Right renal cortex interstitium (tissue), 3 donors: ENCODE results near the gene C2CD2. TPM values are rescaled to one million over a fixed set of nuclear protein-coding genes. Genes with fewer than 3 reads are reported as not detected.
"Not testable (repeated sequence)": the region's sequence is repeated elsewhere in the genome, so short reads cannot be mapped to it uniquely, and the experiment has no call there.

Experiments used
- DNase-seq, 3 donors: peaks; one replicate each; pipeline ENCODE4 v3.0.0-alpha.2; 2013; ENCODE audit warnings: low read depth in 3 of 3, low spot score in 2 of 3
- polyA plus RNA-seq, 3 donors: library from polyadenylated mRNA; unstranded; fragments of 120-200 nt; gene quantifications; one replicate each; pipeline ENCODE4 v1.2.1, GENCODE V29; 2013; ENCODE audit not compliant: insufficient read length in 3 of 3

Gene C2CD2
- polyA plus RNA-seq, 3 donors = 13.4 to 13.9 (median 13.9) TPM

DNA sequence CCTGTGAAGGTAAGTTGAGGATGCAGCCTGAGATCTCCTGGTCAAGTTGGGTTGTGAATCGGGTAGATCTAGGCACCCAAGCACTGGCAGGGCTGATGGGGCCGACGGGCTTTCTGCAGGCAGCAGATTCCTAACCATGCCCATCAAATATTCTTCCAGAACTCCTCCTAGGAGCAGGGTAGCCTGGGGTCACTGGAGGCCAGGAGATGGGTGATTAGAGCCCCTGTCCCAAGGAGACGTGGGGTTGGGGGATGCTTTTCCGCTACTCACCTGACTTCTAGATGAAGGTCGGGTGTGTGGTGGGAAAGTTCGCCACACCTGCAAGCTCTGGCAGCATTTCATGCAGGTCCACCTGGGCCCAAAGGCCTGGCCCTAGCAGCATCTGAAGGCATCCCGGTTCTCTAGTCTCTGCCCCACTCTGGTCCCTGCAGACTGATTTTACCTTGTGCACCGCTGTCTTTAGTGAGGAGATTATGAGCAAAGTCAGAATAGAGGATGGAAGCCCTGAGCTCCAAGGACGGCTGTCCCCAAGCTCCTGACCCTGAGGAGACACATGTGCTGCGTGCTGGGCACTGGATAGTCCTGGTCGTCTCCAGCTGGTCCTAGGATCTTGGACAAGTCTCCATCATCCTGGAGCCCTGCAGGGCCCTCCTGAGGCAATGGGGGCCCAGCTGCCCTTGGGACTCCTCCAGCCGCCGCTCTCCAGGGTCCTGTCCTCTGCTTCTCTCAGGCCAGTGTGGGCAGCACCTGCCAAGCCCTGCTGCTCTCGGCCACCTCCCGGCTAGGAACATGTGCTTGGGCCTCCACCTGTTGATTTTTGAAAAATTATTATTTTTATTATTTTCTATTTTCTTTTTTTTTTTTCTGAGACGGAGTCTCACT lies 21.8 kb upstream of the C2CD2 start:
- no peak for DNase-seq

DNA sequence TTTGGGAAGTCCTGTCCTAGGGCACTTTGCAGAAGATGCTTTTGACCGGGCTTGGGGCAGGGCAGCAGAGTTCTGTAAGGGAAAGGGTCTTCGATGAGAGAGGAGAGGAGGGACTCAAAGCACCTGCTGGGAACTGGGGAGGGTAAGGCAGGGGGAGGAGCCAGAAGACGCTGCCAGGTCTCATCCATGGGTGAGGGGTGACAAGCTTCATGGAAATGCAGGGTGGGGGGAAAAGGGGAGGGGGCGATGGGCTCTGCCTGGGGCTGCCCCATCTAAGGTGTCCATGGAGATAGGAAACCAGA lies 20.9 kb upstream of the C2CD2 start:
- no peak for DNase-seq

DNA sequence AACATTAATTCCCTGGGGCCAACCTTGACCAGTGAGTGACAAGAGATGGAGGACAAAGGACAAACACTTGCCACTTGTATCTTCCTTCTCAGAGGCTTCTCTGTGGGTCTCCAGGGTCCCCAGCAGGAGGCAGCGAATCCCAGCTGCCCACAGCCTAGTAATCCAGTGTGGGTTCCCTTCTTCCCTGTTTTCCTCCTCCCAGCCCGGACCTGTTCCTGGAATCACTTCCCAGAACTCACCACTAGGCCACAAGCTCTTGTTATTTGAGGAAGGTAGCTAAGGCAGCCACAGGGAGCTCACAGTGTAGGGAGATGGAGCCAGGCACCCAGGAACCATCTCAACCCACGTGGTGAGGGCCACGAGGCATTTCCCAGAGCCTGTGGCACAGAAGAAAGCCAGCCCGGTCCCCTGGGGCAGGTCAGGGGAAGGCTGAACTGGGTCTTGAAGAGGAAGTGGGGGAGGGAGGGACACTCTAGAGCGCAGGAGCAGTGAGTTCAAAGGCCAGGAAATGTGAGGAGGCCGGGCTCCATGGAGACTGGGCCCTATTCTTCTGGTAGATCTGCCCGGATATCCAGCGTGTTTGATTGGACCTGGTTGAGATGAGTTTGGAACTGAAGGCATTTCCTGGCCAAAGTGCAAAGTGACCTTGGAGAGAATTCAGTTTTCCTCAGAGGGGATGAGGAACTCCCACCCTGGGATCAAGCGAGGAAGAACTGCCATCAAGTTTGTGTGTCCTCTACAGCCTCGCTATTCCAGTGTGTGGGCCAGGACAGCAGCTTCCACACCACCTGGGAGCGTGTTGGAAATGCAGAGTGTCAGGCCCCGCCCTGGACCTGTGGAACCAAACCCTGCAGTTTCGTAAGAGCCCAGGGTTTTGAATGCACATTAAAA lies 20.3 kb upstream of the C2CD2 start:
- DNase-seq = no peak

DNA sequence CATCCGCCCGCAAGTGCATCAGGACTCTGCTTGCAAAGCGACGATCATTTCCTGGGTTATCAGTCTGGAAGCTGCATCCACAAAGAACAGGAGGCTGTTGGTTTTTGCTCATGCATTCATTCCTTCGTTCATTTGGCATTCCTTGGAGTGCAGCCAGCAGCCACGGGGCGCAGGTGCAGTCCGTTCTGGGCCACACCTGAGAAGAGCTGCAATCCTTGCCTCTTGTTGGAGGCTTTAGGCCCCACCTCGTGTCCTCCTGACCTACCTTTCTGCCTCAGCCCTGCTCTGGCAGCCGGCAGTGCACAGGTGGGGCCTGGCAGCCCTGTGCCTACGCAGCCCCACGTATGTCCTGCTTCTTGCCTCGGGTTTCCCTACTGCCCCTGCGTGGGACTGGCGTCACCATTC lies 19.6 kb upstream of the C2CD2 start:
- no peak for DNase-seq

DNA sequence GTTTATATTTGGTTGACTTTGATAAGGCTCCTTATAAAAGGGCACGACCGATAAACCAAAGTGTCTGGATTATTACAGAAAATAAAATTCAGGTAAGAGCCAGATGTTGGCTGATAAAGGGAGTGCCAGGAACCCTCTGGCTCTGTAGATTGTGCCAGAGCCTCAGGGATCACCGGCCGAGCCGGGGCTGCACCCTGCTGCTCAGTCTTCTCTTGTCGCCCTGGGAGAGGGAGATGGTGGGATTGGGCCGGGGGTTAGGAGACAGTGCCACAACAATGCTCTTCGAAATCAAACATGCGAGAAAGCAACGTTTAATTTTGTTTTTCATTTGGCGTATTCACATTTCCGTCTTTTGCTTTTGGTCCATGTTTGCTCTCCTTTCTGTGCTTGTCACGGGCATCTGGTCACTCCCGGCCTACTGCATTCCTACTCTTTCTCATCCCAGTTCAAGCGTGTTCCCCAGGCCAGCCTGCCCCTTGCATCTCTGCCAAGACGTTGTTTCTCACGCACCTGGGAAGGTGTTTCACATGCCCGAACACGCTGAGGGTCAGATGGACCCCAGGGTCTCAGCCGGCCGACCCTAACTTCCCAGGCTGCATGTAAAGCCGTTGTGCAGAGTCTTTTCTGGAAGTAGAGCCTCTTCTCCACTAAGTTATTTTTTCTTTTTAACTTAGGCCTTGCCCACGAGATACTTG lies 18.8 kb upstream of the C2CD2 start:
- DNase-seq = no peak

DNA sequence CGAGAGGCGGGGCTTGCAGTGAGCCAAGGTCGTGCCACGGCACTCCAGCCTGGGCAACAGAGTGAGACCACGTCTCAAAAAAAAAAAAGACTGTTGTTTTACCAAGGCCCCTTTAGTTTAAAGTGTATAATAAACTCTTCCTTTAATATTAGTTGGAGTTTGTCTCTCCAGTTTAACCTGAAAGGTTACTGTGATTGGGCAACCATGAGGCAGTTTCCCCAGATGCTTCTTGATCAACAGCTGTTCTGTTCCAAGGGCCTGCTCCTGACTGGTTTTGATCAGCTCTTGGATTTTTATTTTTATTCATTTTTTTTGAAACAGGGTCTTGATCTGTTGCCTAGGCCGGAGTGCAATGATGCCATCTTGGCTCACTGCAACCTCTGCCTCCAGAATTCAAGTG lies 18.1 kb upstream of the C2CD2 start:
- DNase-seq = no peak

DNA sequence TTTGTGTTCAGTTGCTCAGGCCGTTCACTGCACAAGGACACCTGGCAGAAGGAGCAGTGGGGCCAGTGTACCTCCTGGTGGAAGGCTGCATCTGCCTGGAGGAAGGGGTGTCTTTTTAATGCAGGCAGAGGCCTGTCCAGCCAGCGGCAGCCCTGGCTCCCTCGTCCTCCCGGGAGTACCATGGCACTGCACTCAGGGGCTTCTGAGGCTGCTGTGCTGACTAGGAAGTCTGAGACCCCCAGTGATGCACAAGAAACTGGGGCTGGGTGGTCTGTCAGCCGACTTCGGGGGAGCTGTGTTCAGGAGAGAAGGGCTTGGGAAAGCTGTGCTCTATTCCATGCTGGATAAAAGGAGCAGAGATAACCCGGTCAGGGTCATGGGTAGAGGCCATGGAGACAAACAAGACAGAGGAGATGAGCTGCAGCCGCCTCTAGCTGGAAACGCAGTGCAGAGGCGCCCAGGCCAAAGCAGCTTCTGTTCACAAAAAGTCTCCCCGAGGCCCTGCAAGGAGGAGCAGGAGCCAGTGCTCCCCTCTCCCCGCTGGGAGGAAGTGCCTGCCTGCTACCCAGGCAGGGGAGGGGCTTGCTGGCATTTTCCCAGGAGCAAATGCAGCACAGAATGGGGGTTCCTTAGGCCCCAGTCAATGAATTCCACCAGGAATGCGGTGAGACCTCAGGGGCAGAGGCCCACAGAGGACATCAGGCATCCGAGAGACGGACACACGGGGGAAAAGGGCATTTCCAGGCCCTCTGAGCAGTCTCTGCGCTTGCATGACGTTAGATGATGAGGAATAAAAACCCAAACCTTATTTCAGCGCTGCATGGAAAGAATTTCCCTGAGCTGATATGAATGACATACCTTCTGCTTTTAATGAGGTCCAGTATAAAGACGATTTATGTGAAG lies 17.2 kb upstream of the C2CD2 start:
- no peak for DNase-seq

DNA sequence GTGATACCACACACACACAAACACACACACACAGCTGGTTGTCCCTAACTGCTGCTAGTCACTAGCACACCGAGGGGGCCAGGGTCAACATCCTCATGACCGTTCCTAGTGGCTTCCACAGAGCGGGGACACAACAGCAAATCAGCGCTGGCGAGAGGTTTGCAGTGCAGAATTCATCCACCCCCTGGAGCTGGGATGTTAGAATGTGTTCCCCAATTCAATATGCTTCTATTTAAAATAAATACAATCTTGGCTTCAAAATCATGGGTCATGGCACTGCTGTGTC lies 16.2 kb upstream of the C2CD2 start:
- no peak for DNase-seq

DNA sequence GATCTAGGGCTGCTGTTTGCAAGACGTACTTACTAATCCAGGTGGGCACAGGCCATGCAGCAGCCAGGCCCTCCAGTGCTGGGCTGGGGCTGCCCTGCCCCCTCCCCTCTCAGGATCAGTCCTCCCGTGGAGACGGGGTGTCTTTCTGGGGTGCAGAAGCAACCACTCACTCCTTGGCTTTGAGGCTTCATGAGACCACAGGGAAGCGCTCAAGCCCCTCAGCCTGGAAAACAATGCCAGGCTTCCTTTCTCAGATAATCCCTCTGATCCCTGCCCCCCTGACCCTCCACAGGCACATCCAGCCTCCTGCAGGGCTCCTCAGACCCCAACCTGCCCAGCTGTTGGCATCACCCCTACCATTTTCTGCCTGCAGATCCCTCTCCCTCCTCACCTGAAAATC lies 13.9 kb upstream of the C2CD2 start:
- no peak for DNase-seq

DNA sequence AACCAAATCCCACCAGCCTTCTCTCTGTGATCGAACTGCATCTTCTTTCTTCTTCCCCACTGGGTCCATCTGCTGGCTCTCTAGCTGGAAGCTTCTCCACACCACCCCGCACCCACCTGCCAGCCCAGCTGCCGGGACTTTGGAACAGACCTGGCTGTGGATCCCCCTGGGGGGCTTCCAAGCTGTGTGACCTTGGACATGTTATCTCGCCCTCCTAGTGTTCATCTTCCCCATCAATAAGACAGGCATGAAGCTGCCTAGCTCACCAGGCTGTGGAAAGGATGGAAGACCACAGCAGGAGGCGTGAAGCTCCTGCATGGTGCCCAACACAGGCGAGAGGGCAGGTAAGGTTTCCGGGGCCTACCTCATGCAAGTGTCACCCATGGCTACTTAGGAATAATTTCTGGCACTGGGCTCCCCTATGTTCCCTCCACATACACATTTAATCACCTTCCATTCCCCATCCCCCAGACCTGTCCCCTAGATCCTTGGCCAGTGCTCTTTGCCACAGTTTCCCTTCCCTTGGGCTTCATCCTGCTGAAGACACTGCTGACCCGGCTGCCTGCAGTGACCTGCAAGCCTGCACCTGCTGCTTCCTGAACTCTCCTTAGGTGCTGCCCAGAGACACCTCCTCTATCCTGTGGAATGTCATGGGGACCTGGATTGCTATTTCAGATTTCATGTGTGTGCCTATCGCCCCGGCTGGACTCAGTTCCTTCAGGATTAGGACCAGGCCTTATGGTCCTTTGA lies 13.2 kb upstream of the C2CD2 start:
- DNase-seq = no peak

DNA sequence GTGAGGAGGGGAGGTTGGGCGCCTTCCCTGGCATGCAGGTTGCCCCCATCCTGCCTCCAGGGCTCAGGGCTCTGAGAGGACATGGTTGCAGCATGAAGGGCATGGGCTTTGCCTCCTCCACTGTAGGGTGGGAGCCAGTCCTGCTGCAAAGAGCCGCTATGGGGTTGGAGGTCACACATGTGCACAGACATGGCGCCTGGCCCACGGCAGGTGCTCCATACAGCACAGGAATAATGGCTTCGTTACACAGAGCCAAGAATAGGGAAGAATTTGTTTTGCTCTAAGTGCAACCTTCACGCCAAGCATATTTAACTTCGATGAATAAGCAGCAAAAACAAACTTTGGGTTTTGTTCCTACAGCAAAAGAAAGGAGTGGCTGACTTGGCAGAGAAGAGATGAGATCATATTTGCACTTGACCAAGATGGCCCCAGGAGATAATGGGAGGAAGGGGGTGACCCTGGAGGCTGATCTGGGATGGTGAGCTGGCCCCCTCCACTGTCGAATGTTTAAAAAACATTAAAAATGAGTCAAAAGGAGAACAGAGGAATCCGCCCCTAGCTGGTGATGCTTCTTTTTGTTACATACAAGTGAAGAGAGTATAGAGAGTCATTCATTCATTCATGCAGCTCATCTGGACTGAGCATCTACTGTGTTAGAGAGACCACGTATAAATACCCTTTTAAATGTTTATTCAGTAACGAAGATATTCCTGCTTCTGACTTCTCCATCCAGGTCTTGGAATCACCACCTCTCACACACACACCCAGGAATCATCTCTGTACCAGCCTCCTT lies 12.4 kb upstream of the C2CD2 start:
- no peak for DNase-seq

DNA sequence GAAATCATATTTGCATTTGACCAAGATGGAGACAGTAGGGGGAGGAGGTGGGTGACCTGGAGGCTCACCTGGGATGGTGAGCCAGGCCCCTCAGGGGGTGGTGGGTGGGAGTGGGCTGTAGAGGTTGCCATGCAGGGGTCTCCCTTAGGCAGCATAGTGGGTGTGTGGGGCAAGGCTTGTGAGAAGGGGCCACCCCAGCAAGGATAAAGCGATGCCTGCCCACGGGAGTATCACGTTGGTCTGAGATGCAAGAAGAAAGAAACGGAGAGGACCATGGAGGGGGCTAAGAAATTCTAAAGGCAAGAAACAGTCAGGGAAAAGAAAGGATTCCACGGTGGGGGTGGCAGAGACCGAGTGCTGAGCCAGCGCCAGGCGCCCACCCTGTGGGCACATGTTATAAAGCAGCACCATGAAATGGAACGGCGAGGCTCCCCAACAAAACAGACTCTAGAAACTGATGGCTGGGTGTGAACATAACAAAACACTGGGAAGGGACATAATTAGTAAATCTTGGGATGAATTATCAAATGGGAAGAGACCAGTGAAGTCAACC lies 11.7 kb upstream of the C2CD2 start:
- DNase-seq = no peak

DNA sequence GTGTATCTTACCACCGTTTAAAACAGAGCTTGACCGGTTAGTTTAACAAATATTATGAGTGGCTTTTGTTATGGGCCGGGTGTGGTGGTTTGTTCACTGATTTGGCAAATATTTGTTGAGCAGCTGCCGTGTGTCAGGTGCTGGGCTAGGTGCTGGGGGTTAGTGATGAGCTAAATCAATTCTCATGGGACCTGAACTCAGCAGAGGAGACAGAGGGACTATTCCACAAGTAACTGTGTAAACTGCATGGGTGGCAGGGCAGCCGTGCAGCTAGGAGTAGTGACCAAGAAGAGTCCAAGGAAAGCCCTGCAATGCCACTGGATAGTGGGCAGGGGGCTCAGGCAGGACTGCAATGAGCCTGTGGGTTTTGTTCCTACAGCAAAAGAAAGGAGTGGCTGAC lies 11.2 kb upstream of the C2CD2 start:
- no peak for DNase-seq

DNA sequence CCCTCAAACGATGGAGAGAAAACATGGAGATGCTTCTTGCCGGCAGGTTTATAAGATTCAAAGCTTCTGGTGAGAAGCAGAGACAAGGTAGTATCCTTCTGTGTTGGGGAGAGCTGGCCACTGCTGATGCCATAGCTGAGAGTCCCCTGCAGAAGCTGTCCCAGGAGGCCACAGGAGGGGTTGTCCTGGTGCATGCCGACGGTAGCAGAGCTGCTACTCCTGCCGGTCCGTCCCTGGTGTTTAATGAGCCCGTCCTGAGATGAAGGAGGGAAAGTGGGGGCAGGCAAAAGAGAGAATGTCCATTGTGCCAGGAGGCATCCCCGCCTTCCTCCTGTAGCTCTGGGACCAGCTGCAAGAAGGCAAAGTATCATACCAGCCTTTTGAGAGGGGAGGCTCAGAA lies 10.4 kb upstream of the C2CD2 start:
- DNase-seq = no peak

DNA sequence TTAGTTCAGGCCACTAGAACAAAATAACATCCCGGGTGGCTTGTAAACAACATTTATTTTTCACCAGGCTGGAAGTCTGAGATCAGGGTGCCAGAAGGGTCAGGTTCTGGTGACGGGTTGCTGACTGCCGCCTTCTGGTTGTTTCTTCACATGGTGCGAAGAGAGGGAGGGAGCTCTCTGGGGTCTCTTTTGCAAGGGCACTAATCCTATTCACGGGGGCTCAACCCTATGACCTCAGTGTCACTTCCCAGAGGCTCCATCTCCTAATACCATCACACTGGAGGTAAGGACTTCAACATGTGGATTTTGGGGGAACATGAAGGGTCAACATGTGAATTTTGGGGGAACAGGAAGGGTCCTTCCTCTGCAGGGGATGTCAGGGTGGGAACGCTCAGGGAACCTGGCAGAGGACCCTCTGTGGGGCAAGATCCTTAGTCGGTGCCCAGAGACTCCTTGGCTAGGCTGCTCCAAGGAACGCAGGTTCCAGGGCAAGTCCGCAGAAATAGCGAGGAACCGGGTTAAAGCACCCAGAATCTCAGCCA lies 8.7 kb upstream of the C2CD2 start:
- no peak for DNase-seq

DNA sequence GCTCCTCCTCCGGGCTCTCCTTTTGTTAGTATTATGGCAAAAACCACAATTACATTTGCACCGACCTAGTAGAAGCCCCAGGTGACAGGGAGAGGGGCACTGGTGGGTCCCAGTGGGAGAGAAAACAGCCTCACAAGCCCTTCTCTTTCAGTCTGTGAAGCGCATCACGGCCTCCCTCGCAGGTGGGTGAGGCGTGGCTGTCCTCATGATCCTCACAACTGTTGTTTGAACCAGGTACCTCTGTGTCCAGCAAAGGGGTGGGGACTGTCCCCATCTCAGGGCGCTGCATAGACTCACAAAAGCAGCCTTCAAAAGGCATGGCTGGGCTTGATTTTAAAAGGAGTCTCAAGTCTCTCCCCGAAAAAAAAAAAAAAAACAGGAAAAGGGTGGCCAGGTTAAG lies 7.9 kb upstream of the C2CD2 start:
- no peak for DNase-seq

DNA sequence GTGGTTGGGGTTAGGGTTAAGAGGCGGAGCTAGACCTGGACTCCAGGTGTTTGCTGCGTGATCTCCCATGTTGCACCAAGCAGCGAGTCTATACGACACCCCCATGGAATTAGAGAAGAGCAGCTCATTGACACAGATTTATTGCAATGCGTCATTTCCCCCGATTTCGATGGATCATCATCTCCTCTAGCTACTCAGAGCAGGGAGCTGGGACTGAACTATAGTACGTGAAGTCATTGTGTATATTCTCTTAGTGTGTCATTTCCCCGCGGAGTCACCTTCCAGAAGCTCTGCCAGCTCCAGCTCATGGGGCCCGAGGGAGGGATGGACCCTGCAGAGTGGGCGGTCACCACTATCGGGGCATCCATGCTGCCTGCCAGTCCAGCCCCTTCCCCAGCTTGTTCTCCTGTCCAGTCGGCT lies 7.5 kb upstream of the C2CD2 start:
- no peak for DNase-seq

DNA sequence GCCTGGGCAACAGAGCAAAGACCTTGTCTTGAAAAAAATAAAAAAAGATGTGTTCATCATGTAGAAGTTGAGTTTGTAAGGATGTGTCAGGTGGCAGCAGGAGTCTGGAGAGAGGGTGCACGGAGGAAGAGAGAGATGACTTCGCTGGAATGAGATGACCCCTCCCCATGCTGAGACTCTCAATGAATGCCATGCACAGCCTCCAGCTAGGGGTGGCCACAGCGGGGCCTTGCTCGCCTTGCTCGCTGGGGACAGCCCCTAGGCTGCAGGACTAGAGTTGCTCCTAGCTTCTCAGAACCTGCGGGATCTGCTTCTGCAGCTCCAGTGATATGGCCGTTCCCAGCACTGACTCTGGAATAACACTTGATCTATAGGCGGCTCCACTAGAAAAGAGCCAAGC lies 6.6 kb upstream of the C2CD2 start:
- no peak for DNase-seq

DNA sequence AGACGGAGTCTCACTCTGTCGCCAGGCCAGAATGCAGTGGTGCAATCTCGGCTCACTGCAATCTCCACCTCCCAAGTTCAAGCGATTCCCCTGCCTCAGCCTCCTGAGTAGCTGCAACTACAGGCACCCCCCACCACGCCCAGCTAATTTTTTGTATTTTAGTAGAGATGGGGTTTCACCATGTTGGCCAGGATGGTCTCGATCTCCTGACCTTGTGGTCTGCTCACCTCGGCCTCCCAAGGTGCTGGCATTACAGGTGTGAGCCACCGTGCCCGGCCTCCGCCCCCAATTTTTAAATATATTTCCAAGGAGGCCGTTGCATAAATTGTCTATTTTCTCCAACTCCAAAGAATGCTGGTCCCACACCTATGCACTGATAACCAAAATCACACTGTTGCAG lies 5.9 kb upstream of the C2CD2 start:
- DNase-seq = not testable (repeated sequence)
